Keratinocyte (primary cell): ENCODE measurements around the gene PCK2.

Experiments used
- CTCF ChIP-seq, 3 experiments: IDR thresholded peaks in 1 of 3; conservative IDR thresholded peaks in 1 of 3; optimal IDR thresholded peaks in 1 of 3; 2 replicates in 2 of 3; 3 replicates in 1 of 3; pipeline versions ENCODE3 to v1.5.1; 2011; ENCODE audit warnings: low read length in 3 of 3, mild to moderate bottlenecking in 3 of 3, moderate library complexity in 2 of 3, control low read depth in 1 of 3, inconsistent platforms in 1 of 3; ENCODE audit not compliant: insufficient read depth in 2 of 3; ENCODE audit errors: extremely low read depth in 1 of 3
- EZH2 ChIP-seq: IDR thresholded peaks from one replicate; pipeline ENCODE4 v1.6.1; 2012; ENCODE audit warnings: inconsistent platforms, mild to moderate bottlenecking, low read length, moderate library complexity

DNA sequence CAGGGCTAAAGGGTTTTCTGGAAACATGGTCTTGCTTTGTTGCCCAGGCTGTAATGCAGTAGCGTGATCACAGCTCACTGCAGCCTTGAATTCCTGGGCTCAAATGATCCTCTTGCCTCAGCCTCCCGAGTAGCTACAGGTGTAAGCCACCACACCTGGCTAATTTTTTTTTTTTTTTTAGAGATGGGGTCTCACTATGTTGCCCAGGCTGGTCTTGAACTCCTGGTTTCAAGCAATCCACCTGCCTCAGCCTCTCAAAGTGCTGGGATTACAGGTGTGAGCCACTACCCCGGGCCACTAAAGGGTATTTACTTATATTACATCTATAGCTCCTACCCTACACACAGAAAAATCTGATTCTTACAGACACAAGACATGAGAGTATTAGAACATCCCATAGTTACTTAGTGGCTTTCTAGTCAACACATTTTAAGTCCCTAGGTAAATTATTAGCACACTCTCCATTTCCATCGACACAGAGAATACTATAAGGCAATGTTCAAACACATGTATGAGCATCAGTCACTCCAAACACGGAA, 14.3 kb downstream of the PCK2 start:
- TF ChIP-seq CTCF (optimal IDR thresholded peaks at IDR 0.05 in 1 of 3, IDR thresholded peaks at IDR 0.05 in 1 of 3, conservative IDR thresholded peaks at IDR 0.05 in 1 of 3; ENCODE audit: extremely low read depth in 1 of 3, insufficient read depth in 2 of 3, low read length in 3 of 3) (no peak), EZH2 (no peak)
